Measurements from ENCODE around the gene PRKG1. TPM values are rescaled to one million over a fixed set of nuclear protein-coding genes. Genes with fewer than 3 reads are reported as not detected.
A peak's percentile ranks its signal among the peaks of the same experiment; 100 is the strongest.

Gene PRKG1
- total RNA-seq, 1 experiment from 2014 or later = 7.4 TPM

- no peaks in the 10 kb centered on the region for H3K4me1 ChIP-seq (ENCODE audit: insufficient read depth, low read length)
- no peaks in the 10 kb centered on the region for H4K20me1 ChIP-seq (ENCODE audit: low read length)
- no peaks in the 10 kb centered on the region for H3K27me3 ChIP-seq (ENCODE audit: low read length)
- ATAC-seq (no peak), DNase-seq (no peak)
- TF ChIP-seq EZH2phosphoT487 (IDR thresholded peaks at IDR 0.05; ENCODE audit: borderline replicate concordance, low read length) (no peak), CTCF (conservative IDR thresholded peaks at IDR 0.05; ENCODE audit: low read depth, low read length) (no peak), EZH2 (IDR thresholded peaks at IDR 0.05; ENCODE audit: low read length, unreplicated experiment) (no peak)
- intact Hi-C loops (cut with micrococcal nuclease) = no loop called here
- H3K79me2 ChIP-seq (ENCODE audit: low read length) = no peaks in the 10 kb centered on the region
- H3K9me3 ChIP-seq (ENCODE audit: low read length) = no peaks in the 10 kb centered on the region
- CTCF ChIA-PET = no interaction called here
- H3K9ac ChIP-seq (ENCODE audit: low read length) = no peak overlapping the region
- no peaks in the 10 kb centered on the region for H3K36me3 ChIP-seq (ENCODE audit: low read depth, low read length)
- BruUV-seq (replicated peaks) = no TSS peak
- no peak overlapping the region for H2AFZ ChIP-seq (ENCODE audit: low read length)
- POLR2A ChIA-PET (ENCODE audit: unreplicated experiment) = no interaction called here
- H3F3A ChIP-seq (ENCODE audit: low read length, unreplicated experiment) = no peaks in the 10 kb centered on the region
- H3K4me2 ChIP-seq (ENCODE audit: low read length) = no peak overlapping the region
- no peaks in the 10 kb centered on the region for H3K9me2 ChIP-seq (replicated peaks; ENCODE audit: low read length)
- no peak overlapping the region for H3K4me3 ChIP-seq (ENCODE audit: low read length)
- H3K27ac ChIP-seq (ENCODE audit: low read length) = no peak overlapping the region
These were observed 1210.2 kb downstream of the PRKG1 start for GRCh38 chr10:52284416-52285013.

- DNase-seq = no peak
- Histone ChIP-seq H3K27me3 (ENCODE audit: low read length) (no peaks in the 10 kb centered on the region), H3K27ac (ENCODE audit: low read length) (no peak overlapping the region), H3K9me2 (replicated peaks; ENCODE audit: low read length) (no peaks in the 10 kb centered on the region), H3F3A (ENCODE audit: low read length, unreplicated experiment) (no peaks in the 10 kb centered on the region), H3K9me3 (ENCODE audit: low read length) (no peaks in the 10 kb centered on the region), H2AFZ (ENCODE audit: low read length) (no peak overlapping the region), H3K4me3 (ENCODE audit: low read length) (no peak overlapping the region), H4K20me1 (ENCODE audit: low read length) (no peaks in the 10 kb centered on the region), H3K79me2 (ENCODE audit: low read length) (no peaks in the 10 kb centered on the region), H3K9ac (ENCODE audit: low read length) (no peak overlapping the region), H3K36me3 (ENCODE audit: low read depth, low read length) (no peaks in the 10 kb centered on the region), H3K4me1 (ENCODE audit: insufficient read depth, low read length) (no peaks in the 10 kb centered on the region), H3K4me2 (ENCODE audit: low read length) (no peak overlapping the region)
- intact Hi-C loops (cut with micrococcal nuclease) = no loop called here
- ChIA-PET POLR2A (ENCODE audit: unreplicated experiment) (no interaction called here), CTCF (no interaction called here)
- no peak for ATAC-seq
- BruUV-seq (replicated peaks) = no TSS peak
- no peak for TF ChIP-seq CTCF (conservative IDR thresholded peaks at IDR 0.05; ENCODE audit: low read depth, low read length)
- no peak for TF ChIP-seq EZH2 (IDR thresholded peaks at IDR 0.05; ENCODE audit: low read length, unreplicated experiment)
- no peak for TF ChIP-seq EZH2phosphoT487 (IDR thresholded peaks at IDR 0.05; ENCODE audit: borderline replicate concordance, low read length)
These were observed 1213.6 kb downstream of the PRKG1 start for GRCh38 chr10:52287866-52288265.

DNA sequence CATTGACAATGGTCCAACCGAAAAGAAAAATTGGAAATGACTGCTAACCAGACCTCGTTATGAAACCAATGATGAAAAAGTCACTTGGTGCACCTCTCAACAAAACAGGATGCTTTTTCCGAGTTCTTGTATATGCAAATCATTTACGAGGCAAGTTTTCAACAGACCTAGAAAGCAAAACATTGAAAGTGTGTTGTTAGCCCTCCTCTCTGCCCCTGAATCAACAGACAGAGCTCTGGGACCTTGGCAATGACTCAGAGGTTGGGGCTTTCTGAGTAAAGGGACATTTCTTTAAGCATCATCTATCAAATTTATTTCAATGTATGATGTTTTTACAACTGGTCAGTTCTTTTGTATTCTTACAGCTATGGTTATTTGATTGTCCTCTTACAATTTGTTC, 1223.5 kb downstream of the PRKG1 start:
- intact Hi-C loops (cut with micrococcal nuclease) = no loop called here
- BruUV-seq (replicated peaks) = no TSS peak
- no peak overlapping the region for H3K4me2 ChIP-seq (ENCODE audit: low read length)

More for the DNA sequence above, 1223.5 kb downstream of the PRKG1 start:
- ATAC-seq (no peak), DNase-seq (peak; percentile 38)
- Histone ChIP-seq H2AFZ (ENCODE audit: low read length) (no peak overlapping the region), H3K27ac (ENCODE audit: low read length) (no peak overlapping the region), H3F3A (ENCODE audit: low read length, unreplicated experiment) (no peaks in the 10 kb centered on the region), H3K27me3 (ENCODE audit: low read length) (no peaks in the 10 kb centered on the region), H4K20me1 (ENCODE audit: low read length) (no peaks in the 10 kb centered on the region), H3K4me3 (ENCODE audit: low read length) (no peak overlapping the region), H3K4me1 (ENCODE audit: insufficient read depth, low read length) (peaks cover 8% of the 10 kb centered on the region; the same call in 1 of the 2 replicates), H3K9ac (ENCODE audit: low read length) (no peak overlapping the region), H3K9me3 (ENCODE audit: low read length) (no peaks in the 10 kb centered on the region), H3K79me2 (ENCODE audit: low read length) (no peaks in the 10 kb centered on the region), H3K9me2 (replicated peaks; ENCODE audit: low read length) (no peaks in the 10 kb centered on the region), H3K36me3 (ENCODE audit: low read depth, low read length) (no peaks in the 10 kb centered on the region)
- CTCF ChIA-PET = no interaction called here
- no peak for TF ChIP-seq EZH2 (IDR thresholded peaks at IDR 0.05; ENCODE audit: low read length, unreplicated experiment)
- POLR2A ChIA-PET (ENCODE audit: unreplicated experiment) = no interaction called here
